B cell (primary cell): ENCODE measurements around the gene STARD9. TPM values are rescaled to one million over a fixed set of nuclear protein-coding genes. Genes with fewer than 3 reads are reported as not detected.

Experiments
- ATAC-seq: fragments of 200-7000 bp; cut with Tn5 transposase; one replicate; pipeline ENCODE4 v1.10.0; 2021; ENCODE audit warnings: low read depth, mild to moderate bottlenecking, moderate number of reproducible peaks, moderate library complexity
- CTCF ChIA-PET: fragments of 350-600 bp; sonication (Branson Sonifier 250); formaldehyde crosslinking; loops from one replicate; lab custom pipeline; 2021; ENCODE audit warnings: antibody characterized with exemption, inconsistent platforms; lab: Charles Lee
- POLR2A ChIA-PET: fragments of 350-600 bp; sonication (Branson Sonifier 250); formaldehyde crosslinking; loops from one replicate; lab custom pipeline; 2021; ENCODE audit warnings: antibody characterized with exemption; lab: Charles Lee
- DNase-seq: peaks from one replicate; pipeline ENCODE4 v3.0.0; 2013
- H2AFZ ChIP-seq: 2 replicates; pipeline ENCODE4 v1.6.1; 2012; ENCODE audit warnings: mild to moderate bottlenecking, low read depth, low read length; ENCODE audit not compliant: insufficient read depth, poor library complexity, severe bottlenecking
- H3K27ac ChIP-seq, 2 donors: 1 replicate in 1 of 2; 2 replicates in 1 of 2; pipeline ENCODE4 v1.5.1; 2012 to 2013; ENCODE audit warnings: low read length in 2 of 2, mild to moderate bottlenecking in 2 of 2, moderate library complexity in 1 of 2
- H3K27me3 ChIP-seq, 4 experiments: fragments of 200-600 bp in 1 of 4; sonication (generic) in 1 of 4; replicated peaks in 1 of 4; 1 replicate in 2 of 4; 2 replicates in 2 of 4; pipeline versions ENCODE4 v1.6.1 to v1.7.0; 2013 to 2016; ENCODE audit warnings: low read length in 3 of 4, mild to moderate bottlenecking in 2 of 4, mixed read lengths in 1 of 4, moderate library complexity in 1 of 4; ENCODE audit not compliant: insufficient read depth in 4 of 4, control insufficient read depth in 3 of 4; ENCODE audit errors: control extremely low read depth in 1 of 4
- H3K36me3 ChIP-seq, 2 experiments: replicated peaks in 1 of 2; 1 replicate in 1 of 2; 2 replicates in 1 of 2; pipeline versions ENCODE4 v1.6.1 to v1.7.1; 2013; ENCODE audit warnings: low read length in 1 of 2; ENCODE audit not compliant: insufficient read depth in 2 of 2, control insufficient read depth in 1 of 2; ENCODE audit errors: control extremely low read depth in 1 of 2, extremely low read depth in 1 of 2
- H3K4me1 ChIP-seq, 2 donors: fragments of 200-600 bp in 1 of 2; sonication (generic) in 1 of 2; 1 replicate in 1 of 2; 2 replicates in 1 of 2; pipeline versions ENCODE4 v1.5.1 to v1.6.1; 2013 to 2017; ENCODE audit warnings: low read length in 2 of 2; ENCODE audit not compliant: control insufficient read depth in 2 of 2, insufficient read depth in 2 of 2
- H3K4me2 ChIP-seq: replicated peaks from 2 replicates; pipeline ENCODE3; 2012; ENCODE audit warnings: mild to moderate bottlenecking, low read depth, low read length; ENCODE audit not compliant: poor library complexity, severe bottlenecking
- H3K4me3 ChIP-seq, 5 experiments: fragments of 200-600 bp in 1 of 5; sonication (generic) in 1 of 5; 1 replicate in 3 of 5; 2 replicates in 2 of 5; pipeline versions ENCODE4 v1.5.1 to v1.7.0; 2011 to 2016; ENCODE audit warnings: low read length in 4 of 5, mild to moderate bottlenecking in 4 of 5, low read depth in 2 of 5, control low read depth in 1 of 5, moderate library complexity in 1 of 5; ENCODE audit not compliant: insufficient read depth in 1 of 5; ENCODE audit errors: control extremely low read depth in 1 of 5, extremely low read depth in 1 of 5
- H3K79me2 ChIP-seq: fragments of 200-600 bp; sonication (generic); one replicate; pipeline ENCODE4 v1.6.0; 2016; ENCODE audit warnings: low read length; ENCODE audit not compliant: control insufficient read depth, insufficient read depth
- H3K9ac ChIP-seq: fragments of 200-600 bp; sonication (generic); 2 replicates; pipeline ENCODE4 v1.6.1; 2017; ENCODE audit warnings: mild to moderate bottlenecking, low read length, moderate library complexity
- H3K9me3 ChIP-seq, 3 donors: one replicate each; pipeline versions ENCODE4 v1.6.1 to v1.7.1; 2013; ENCODE audit warnings: low read length in 2 of 3; ENCODE audit not compliant: control insufficient read depth in 2 of 3, insufficient read depth in 1 of 3; ENCODE audit errors: control extremely low read depth in 1 of 3
- H4K20me1 ChIP-seq: 2 replicates; pipeline ENCODE4 v1.6.0; 2012; ENCODE audit warnings: mild to moderate bottlenecking, low read length; ENCODE audit not compliant: insufficient read depth, control insufficient read depth, poor library complexity, severe bottlenecking
- H3K27ac Mint-ChIP-seq: one replicate; pipeline ENCODE4 v1.8.0; 2021; ENCODE audit warnings: mixed read lengths
- H3K27me3 Mint-ChIP-seq: one replicate; pipeline ENCODE4 v1.8.0; 2021; ENCODE audit warnings: mixed read lengths
- H3K4me1 Mint-ChIP-seq: one replicate; pipeline ENCODE4 v1.8.0; 2021; ENCODE audit warnings: mixed read lengths
- H3K4me3 Mint-ChIP-seq: one replicate; pipeline ENCODE4 v1.8.0; 2021; ENCODE audit warnings: mixed read lengths
- H3K9me3 Mint-ChIP-seq: one replicate; pipeline ENCODE4 v1.8.0; 2022; ENCODE audit warnings: mixed read lengths; ENCODE audit not compliant: insufficient read depth
- EZH2 ChIP-seq: IDR thresholded peaks from 2 replicates; pipeline ENCODE4 v1.6.1; 2012; ENCODE audit warnings: borderline replicate concordance, low read depth, mild to moderate bottlenecking, moderate library complexity, low read length; ENCODE audit not compliant: insufficient read depth, poor library complexity, severe bottlenecking
- WGBS: methylation state at CpG from one replicate; pipeline ENCODE4 v1.1.5; 2013; ENCODE audit warnings: missing lambda C conversion rate; ENCODE audit not compliant: insufficient coverage; 5-methylcytosine and 5-hydroxymethylcytosine counted together
- intact Hi-C: fragments of 100-400 bp; cut with micrococcal nuclease; formaldehyde crosslinking; loops from one replicate; pipeline ENCODE4 v1.10.0; 2022
- polyA plus RNA-seq: library from polyadenylated mRNA; depleted of rRNA; stranded (reverse); fragments of >200 nt; gene quantifications from 2 replicates; pipeline ENCODE4 v1.2.3, GENCODE V29; 2012
- total RNA-seq, 2 donors: library from RNA; stranded (reverse); fragments of 120-200 nt in 1 of 2; gene quantifications; 1 replicate in 1 of 2; 2 replicates in 1 of 2; pipeline versions ENCODE4 v1.2.3 to v1.2.4, GENCODE V29; 2013 to 2022
- TF ChIP-seq, protein P1 (sequence below): fragments of 200-600 bp; IDR thresholded peaks from one replicate; pipeline ENCODE4 v1.8.0; 2022; ENCODE audit warnings: antibody characterized with exemption, mild to moderate bottlenecking

Gene STARD9
- total and polyA plus RNA-seq, 2 donors (not counting 1 experiment from before 2014, with no cell fraction given): 5.0 to 23.1 TPM

DNA sequence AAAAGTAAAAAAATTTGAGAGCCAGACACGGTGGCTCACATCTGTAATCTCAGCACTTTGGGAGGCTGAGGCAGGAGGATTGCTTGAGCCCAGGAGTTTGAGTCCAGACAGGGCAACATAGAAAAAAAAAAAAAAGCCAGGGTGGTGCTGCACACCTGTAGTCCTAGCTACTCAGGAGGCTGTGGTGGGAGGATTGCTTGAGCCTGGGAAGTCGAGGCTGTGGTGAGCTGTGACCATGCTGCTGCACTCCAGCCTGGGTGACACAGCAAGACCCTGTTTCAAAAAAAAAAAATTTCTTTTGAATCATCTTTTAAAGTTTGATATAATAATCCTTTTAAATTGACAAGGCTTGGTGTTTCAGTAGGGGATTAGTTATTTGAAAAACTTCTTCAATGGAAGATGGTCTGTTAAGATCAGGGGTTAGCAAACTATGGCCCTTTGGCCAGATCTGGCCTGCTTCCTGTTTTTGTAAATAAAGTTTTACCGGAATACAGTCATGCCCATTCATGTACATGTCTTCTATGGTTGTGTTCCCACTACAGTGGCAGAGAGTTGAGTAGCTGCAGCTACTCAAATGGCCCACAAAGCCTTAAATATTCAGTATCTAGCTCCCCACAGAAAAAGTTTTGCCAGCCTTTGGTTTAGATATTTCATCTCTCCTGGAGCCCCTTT, 132.6 kb downstream of the STARD9 start:
- CTCF ChIA-PET: no interaction called here
- Histone ChIP-seq H3K4me2 (no peak overlapping the region), H3K4me3 (no peak overlapping the region), H3K36me3 (no peaks in the 10 kb centered on the region), H3K4me1 (no peaks in the 10 kb centered on the region), H2AFZ (no peak overlapping the region), H4K20me1 (no peaks in the 10 kb centered on the region), H3K27me3 (no peaks in the 10 kb centered on the region), H3K27ac (no peak overlapping the region), H3K9me3 (no peaks in the 10 kb centered on the region), H3K79me2 (no peaks in the 10 kb centered on the region), H3K9ac (no peak overlapping the region)
- POLR2A ChIA-PET: interaction anchor here (0.7 kb wide), 1 partner anchor 215 kb away, joined by 5 read pairs; no protein-coding TSS in a partner anchor
- TF ChIP-seq EZH2: no peak
- TF ChIP-seq, protein P1, sequence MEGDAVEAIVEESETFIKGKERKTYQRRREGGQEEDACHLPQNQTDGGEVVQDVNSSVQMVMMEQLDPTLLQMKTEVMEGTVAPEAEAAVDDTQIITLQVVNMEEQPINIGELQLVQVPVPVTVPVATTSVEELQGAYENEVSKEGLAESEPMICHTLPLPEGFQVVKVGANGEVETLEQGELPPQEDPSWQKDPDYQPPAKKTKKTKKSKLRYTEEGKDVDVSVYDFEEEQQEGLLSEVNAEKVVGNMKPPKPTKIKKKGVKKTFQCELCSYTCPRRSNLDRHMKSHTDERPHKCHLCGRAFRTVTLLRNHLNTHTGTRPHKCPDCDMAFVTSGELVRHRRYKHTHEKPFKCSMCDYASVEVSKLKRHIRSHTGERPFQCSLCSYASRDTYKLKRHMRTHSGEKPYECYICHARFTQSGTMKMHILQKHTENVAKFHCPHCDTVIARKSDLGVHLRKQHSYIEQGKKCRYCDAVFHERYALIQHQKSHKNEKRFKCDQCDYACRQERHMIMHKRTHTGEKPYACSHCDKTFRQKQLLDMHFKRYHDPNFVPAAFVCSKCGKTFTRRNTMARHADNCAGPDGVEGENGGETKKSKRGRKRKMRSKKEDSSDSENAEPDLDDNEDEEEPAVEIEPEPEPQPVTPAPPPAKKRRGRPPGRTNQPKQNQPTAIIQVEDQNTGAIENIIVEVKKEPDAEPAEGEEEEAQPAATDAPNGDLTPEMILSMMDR: no peak
- WGBS: 100% methylated on average over 1 of the region's 3 CpGs
- Mint-ChIP-seq H3K4me3 (no peak overlapping the region), H3K9me3 (no peaks in the 10 kb centered on the region), H3K27me3 (no peaks in the 10 kb centered on the region), H3K4me1 (no peaks in the 10 kb centered on the region), H3K27ac (no peak overlapping the region)
- intact Hi-C loops: loop anchor here (10.0 kb wide), 1 partner anchor 577 kb away; no protein-coding TSS in a partner anchor
- no peak for ATAC-seq
- no peak for DNase-seq

DNA sequence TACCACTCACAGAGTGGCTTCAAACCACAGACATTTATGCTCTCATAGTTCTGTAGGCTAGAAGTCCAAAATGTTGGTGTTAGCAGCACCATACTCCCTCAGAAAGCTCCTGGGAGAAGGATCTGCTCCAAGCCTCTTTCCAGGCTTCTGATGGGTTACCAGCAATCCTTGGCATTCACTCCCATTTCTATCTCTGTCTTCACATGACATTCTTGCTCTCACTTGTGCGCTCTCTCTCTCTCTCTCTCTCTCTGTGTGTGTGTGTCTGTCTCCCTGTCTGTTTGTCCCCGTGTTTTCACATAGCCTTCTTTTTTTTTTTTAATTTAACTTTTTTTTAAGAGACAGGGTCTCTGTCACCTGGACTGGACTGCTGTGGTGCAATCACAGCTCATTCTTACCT, 135.3 kb downstream of the STARD9 start:
- Mint-ChIP-seq H3K27me3 (no peaks in the 10 kb centered on the region), H3K9me3 (no peaks in the 10 kb centered on the region), H3K4me3 (no peak overlapping the region), H3K4me1 (no peaks in the 10 kb centered on the region), H3K27ac (no peak overlapping the region)
- ATAC-seq (no peak), DNase-seq (no peak)
- CTCF ChIA-PET: no interaction called here
- Histone ChIP-seq H3K27me3 (no peaks in the 10 kb centered on the region), H3K36me3 (no peaks in the 10 kb centered on the region), H3K27ac (no peak overlapping the region), H3K4me1 (no peaks in the 10 kb centered on the region), H3K9ac (no peak overlapping the region), H4K20me1 (no peaks in the 10 kb centered on the region), H3K79me2 (no peaks in the 10 kb centered on the region), H3K9me3 (no peaks in the 10 kb centered on the region), H2AFZ (no peak overlapping the region), H3K4me3 (no peak overlapping the region), H3K4me2 (no peak overlapping the region)
- TF ChIP-seq, protein P1: no peak
- no peak for TF ChIP-seq EZH2
- POLR2A ChIA-PET: no interaction called here
- no CpG with 5 or more reads among the region's 2 CpGs for WGBS
- intact Hi-C loops: no loop called here
